Fibroblast of lung (primary cell): ENCODE results near the gene LBHD1. TPM values are rescaled to one million over a fixed set of nuclear protein-coding genes. Genes with fewer than 3 reads are reported as not detected.

Source experiments
- DNase-seq, 2 donors: peaks; one replicate each; pipeline versions ENCODE4 v3.0.0 to v3.0.0-alpha.2; 2010; ENCODE audit warnings: low read depth in 2 of 2
- H2AFZ ChIP-seq: 2 replicates; pipeline ENCODE4 v1.5.1; 2012; ENCODE audit warnings: low read length, control low read depth, inconsistent platforms
- H3K27ac ChIP-seq: 2 replicates; pipeline ENCODE4 v1.5.1; 2011; ENCODE audit warnings: low read length, control low read depth; ENCODE audit not compliant: insufficient read depth
- H3K27me3 ChIP-seq: 2 replicates; pipeline ENCODE4 v1.5.1; 2011; ENCODE audit warnings: mild to moderate bottlenecking, low read length; ENCODE audit not compliant: control insufficient read depth, insufficient read depth
- H3K36me3 ChIP-seq: 2 replicates; pipeline ENCODE4 v1.5.1; 2011; ENCODE audit warnings: low read length; ENCODE audit not compliant: control insufficient read depth, insufficient read depth
- H3K4me1 ChIP-seq: 2 replicates; pipeline ENCODE4 v1.5.1; 2011; ENCODE audit warnings: low read length; ENCODE audit not compliant: control insufficient read depth, insufficient read depth; ENCODE audit errors: extremely low read depth
- H3K4me2 ChIP-seq: 2 replicates; pipeline ENCODE4 v1.5.1; 2011; ENCODE audit warnings: low read length, control low read depth; ENCODE audit not compliant: insufficient read depth; ENCODE audit errors: extremely low read depth
- H3K4me3 ChIP-seq, 4 experiments: fragments of 200-600 bp in 1 of 4; sonication (generic) in 1 of 4; replicated peaks in 1 of 4; 2 replicates each; pipeline ENCODE4 v1.5.1; 2011 to 2016; ENCODE audit warnings: low read length in 4 of 4, low read depth in 3 of 4, mild to moderate bottlenecking in 3 of 4, control low read depth in 2 of 4, inconsistent platforms in 1 of 4, mixed read lengths in 1 of 4; ENCODE audit not compliant: insufficient read depth in 1 of 4; ENCODE audit errors: control extremely low read depth in 1 of 4
- H3K79me2 ChIP-seq: 2 replicates; pipeline ENCODE4 v1.5.1; 2012; ENCODE audit warnings: mild to moderate bottlenecking, low read length, inconsistent platforms; ENCODE audit not compliant: control insufficient read depth, insufficient read depth
- H3K9ac ChIP-seq: 2 replicates; pipeline ENCODE4 v1.5.1; 2011; ENCODE audit warnings: mild to moderate bottlenecking, low read length, control low read depth; ENCODE audit not compliant: insufficient read depth
- H3K9me3 ChIP-seq: 2 replicates; pipeline ENCODE4 v1.5.1; 2012; ENCODE audit warnings: low read depth, low read length; ENCODE audit not compliant: control insufficient read depth, insufficient read depth
- H4K20me1 ChIP-seq: 2 replicates; pipeline ENCODE4 v1.5.1; 2011; ENCODE audit warnings: low read length; ENCODE audit not compliant: control insufficient read depth, insufficient read depth; ENCODE audit errors: extremely low read depth
- CTCF ChIP-seq, 2 donors: IDR thresholded peaks in 1 of 2; conservative IDR thresholded peaks in 1 of 2; 1 replicate in 1 of 2; 2 replicates in 1 of 2; pipeline ENCODE4 v1.5.1; 2011 to 2012; ENCODE audit warnings: low read length in 2 of 2, control low read depth in 1 of 2, inconsistent platforms in 1 of 2, low read depth in 1 of 2, mild to moderate bottlenecking in 1 of 2
- EZH2 ChIP-seq: IDR thresholded peaks from 2 replicates; pipeline ENCODE4 v1.5.1; 2012; ENCODE audit warnings: low read length, control low read depth, mild to moderate bottlenecking; ENCODE audit errors: missing control alignments
- polyA plus RNA-seq, 2 donors: library from polyadenylated mRNA; depleted of rRNA in 1 of 2; stranded (reverse) in 1 of 2; unstranded in 1 of 2; fragments of >200 nt; gene quantifications; 2 replicates each; pipeline ENCODE4 v1.2.1, GENCODE V29; 2011 to 2012; ENCODE audit warnings: missing spikeins in 1 of 2
- total RNA-seq: library from RNA; depleted of rRNA; stranded (reverse); fragments of >200 nt; gene quantifications from 2 replicates; pipeline ENCODE4 v1.2.1, GENCODE V29; 2014

The LBHD1 gene
- total and polyA plus RNA-seq, 2 donors (not counting 1 experiment from before 2014, with no cell fraction given), result 3.4 to 4.5 TPM

GRCh38 chr11:62709247-62710000, 37.4 kb upstream of the LBHD1 start:
- peak overlapping the region; percentile 95 for H3K4me2 ChIP-seq
- H3K79me2 ChIP-seq, result peaks cover 3% of the 10 kb centered on the region
- H3K9ac ChIP-seq, result peak overlapping the region; percentile 59
- H3K27ac ChIP-seq, result peak overlapping the region; percentile 93
- peaks cover 26% of the 10 kb centered on the region for H3K4me1 ChIP-seq
- H3K4me3 ChIP-seq, result peak overlapping the region; percentile 25 to 66 (median 48)
- H4K20me1 ChIP-seq, result no peaks in the 10 kb centered on the region
- H3K36me3 ChIP-seq, result peaks cover 17% of the 10 kb centered on the region
- no peak for TF ChIP-seq CTCF (conservative IDR thresholded peaks at IDR 0.05 in 1 of 2, IDR thresholded peaks at IDR 0.05 in 1 of 2; ENCODE audit: low read depth in 1 of 2, low read length in 2 of 2)
- H2AFZ ChIP-seq, result peak overlapping the region; percentile 83
- H3K27me3 ChIP-seq, result no peaks in the 10 kb centered on the region
- no peaks in the 10 kb centered on the region for H3K9me3 ChIP-seq
- peak; percentile 97 to 98 for DNase-seq

- H3K27ac ChIP-seq, result peak overlapping the region; percentile 93
- TF ChIP-seq CTCF (conservative IDR thresholded peaks at IDR 0.05 in 1 of 2, IDR thresholded peaks at IDR 0.05 in 1 of 2; ENCODE audit: low read depth in 1 of 2, low read length in 2 of 2), result no peak
- H3K27me3 ChIP-seq, result no peaks in the 10 kb centered on the region
- H3K79me2 ChIP-seq, result no peaks in the 10 kb centered on the region
- no peaks in the 10 kb centered on the region for H4K20me1 ChIP-seq
- H3K9ac ChIP-seq, result peak overlapping the region; percentile 5
- peak overlapping the region; percentile 25 to 66 (median 46) for H3K4me3 ChIP-seq
- peak overlapping the region; percentile 32 for H2AFZ ChIP-seq
- H3K36me3 ChIP-seq, result peaks cover 13% of the 10 kb centered on the region
- DNase-seq, result no peak
- H3K4me1 ChIP-seq, result peaks cover 25% of the 10 kb centered on the region
- no peaks in the 10 kb centered on the region for H3K9me3 ChIP-seq
- peak overlapping the region; percentile 95 for H3K4me2 ChIP-seq
Measured at GRCh38 chr11:62708793-62709192, 36.7 kb upstream of the LBHD1 start.

GRCh38 chr11:62708392-62708791, 36.3 kb upstream of the LBHD1 start:
- Histone ChIP-seq H3K9me3 (no peaks in the 10 kb centered on the region), H3K27ac (peak overlapping the region; percentile 93), H3K27me3 (no peaks in the 10 kb centered on the region), H3K4me2 (peak overlapping the region; percentile 95), H3K4me3 (peak overlapping the region in 1 of 4 experiments; percentile 63), H3K9ac (no peak overlapping the region), H3K79me2 (no peaks in the 10 kb centered on the region), H2AFZ (no peak overlapping the region), H3K4me1 (peaks cover 24% of the 10 kb centered on the region), H4K20me1 (no peaks in the 10 kb centered on the region), H3K36me3 (peaks cover 13% of the 10 kb centered on the region)
- DNase-seq, result no peak
- TF ChIP-seq EZH2, result no peak
- no peak for TF ChIP-seq CTCF (conservative IDR thresholded peaks at IDR 0.05 in 1 of 2, IDR thresholded peaks at IDR 0.05 in 1 of 2; ENCODE audit: low read depth in 1 of 2, low read length in 2 of 2)
